GM18517 (cell line): ENCODE measurements around the gene DEPDC1B.
"Not testable (repeated sequence)": the region's sequence is repeated elsewhere in the genome, so short reads cannot be mapped to it uniquely, and the experiment has no call there.

ENCODE experiments used
- ATAC-seq: cut with Tn5 transposase; IDR thresholded peaks from one replicate; pipeline ENCODE4 v1.9.1; 2021; ENCODE audit warnings: mild to moderate bottlenecking, moderate library complexity; ENCODE audit not compliant: unreplicated experiment

DEPDC1B gene

DNA sequence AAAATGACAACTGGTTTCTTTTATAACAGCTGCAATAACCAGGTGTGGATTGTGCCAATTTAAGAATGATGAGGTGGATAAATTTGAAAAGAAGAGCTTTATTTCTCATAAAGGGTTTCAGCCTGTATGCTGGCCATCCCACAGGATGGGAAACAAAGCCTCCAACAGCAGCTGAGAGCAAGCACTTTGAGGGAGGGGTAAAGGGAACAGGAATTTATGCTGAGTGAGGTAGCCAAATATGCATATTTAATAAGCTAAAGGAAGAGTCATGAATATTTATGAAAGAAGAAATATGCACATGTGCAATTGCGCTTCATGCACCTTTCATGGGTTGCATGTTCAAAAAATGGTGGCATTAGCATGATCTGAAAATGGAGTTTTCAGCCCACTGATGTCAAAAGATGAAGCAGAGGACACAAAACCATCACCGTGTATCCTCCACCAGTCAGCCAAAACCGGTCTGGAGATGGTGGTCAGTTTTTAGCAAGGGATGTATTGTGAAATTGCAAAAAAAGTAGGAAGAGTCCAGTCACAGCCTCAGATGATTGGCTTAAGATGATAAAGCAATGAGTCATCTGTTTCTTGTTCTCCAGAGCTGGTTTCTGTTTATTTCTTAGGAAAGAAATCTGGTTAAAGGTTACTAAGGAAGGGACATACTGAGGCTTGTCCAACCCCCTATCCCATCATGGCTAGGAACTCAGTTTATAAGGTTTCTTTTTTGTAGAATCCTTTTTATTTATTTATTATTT lies 47.9 kb downstream of the DEPDC1B start:
- no peak for ATAC-seq

- peak; percentile 61 for ATAC-seq
Measured at GRCh38 chr5:60649288-60649917, 50.6 kb downstream of the DEPDC1B start.

GRCh38 chr5:60648175-60648574 lies 51.8 kb downstream of the DEPDC1B start:
- no peak for ATAC-seq

DNA sequence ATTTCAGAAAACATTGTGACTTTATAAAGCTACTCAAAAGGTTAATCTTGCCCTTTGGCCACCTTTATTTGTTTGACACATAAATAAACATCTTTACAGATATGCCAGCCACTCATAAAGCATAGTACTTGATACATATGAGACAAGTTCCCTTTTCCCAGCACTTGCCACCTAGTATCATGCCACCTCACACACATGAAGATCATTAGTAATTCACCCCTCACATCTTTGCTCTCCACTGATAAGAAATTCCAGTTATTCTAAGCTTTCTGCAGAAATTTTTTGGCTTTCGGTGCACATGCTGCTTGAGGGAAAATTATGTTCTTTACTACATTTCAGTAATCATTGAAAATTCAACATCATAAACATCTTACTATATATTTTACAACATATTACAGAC lies 59.1 kb downstream of the DEPDC1B start:
- ATAC-seq: no peak

GRCh38 chr5:60639544-60639943 lies 60.4 kb downstream of the DEPDC1B start:
- ATAC-seq: no peak

- ATAC-seq: no peak
Measured at GRCh38 chr5:60638300-60638699, 61.7 kb downstream of the DEPDC1B start.

DNA sequence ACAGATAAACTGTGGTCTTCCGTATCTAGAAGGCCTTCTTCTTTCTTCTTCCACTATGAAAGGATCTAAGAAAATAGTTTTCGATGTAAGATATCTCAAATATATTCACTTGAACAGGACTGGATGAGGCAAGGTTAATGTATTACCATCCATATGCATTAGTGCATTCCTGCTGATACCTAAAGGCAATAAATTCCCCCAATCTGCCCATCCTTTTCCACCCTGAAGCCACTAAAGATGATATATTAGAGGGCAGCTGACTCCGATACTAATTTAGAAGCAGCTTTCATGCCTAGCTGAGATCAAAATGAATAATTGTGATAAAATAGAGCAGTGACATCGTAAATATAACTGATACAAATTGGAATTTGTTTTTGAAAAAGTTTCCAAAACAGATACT lies 63.3 kb downstream of the DEPDC1B start:
- no peak for ATAC-seq

- no peak for ATAC-seq
Measured at GRCh38 chr5:60636001-60636400, 64.0 kb downstream of the DEPDC1B start.

DNA sequence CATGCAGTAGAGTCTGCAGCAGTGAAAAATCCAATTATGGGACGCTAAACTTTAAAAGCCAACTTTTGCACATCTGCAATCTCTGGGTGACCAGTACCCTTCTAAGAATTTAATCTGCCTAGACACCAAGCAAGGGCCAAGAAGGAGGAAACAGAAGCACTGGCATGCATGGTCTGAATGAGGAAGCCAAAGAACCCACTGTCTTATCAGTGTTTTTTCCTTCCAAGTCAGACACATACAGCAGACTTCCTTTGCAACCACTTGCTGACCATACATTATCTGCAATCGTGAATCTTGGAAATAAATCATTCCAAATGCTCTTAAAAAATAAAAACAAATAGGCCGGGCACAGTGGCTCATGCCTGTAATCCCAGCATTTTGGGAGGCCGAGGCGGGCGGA lies 65.9 kb downstream of the DEPDC1B start:
- ATAC-seq: no peak

DNA sequence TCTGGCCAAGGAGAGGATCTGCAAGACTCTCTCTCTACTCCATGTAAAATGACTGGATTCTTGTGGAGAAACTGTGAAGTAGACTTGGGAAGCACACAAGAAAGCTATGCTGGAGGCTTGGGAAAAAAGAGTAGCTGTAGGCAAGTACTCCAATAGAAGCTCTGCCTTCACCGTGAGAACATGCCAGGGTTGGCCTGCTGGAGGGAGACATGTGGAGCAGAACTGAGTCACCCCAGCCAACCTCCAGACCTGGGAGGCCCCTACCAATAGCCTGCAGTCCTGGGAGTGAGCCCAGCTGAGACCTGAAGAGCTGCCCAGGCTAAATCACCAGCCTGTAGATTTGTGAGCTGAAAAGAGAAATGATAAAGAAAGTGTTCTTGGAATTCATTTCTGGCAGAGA lies 66.6 kb downstream of the DEPDC1B start:
- no peak for ATAC-seq

GRCh38 chr5:60632153-60632552 lies 67.8 kb downstream of the DEPDC1B start:
- ATAC-seq: no peak

GRCh38 chr5:60630836-60631235 lies 69.1 kb downstream of the DEPDC1B start:
- no peak for ATAC-seq

- no peak for ATAC-seq
Measured at GRCh38 chr5:60630179-60630578, 69.8 kb downstream of the DEPDC1B start.

GRCh38 chr5:60624875-60625274 lies 75.1 kb downstream of the DEPDC1B start:
- not testable (repeated sequence) for ATAC-seq

- not testable (repeated sequence) for ATAC-seq
Measured at GRCh38 chr5:60620752-60621151, 79.2 kb downstream of the DEPDC1B start.

DNA sequence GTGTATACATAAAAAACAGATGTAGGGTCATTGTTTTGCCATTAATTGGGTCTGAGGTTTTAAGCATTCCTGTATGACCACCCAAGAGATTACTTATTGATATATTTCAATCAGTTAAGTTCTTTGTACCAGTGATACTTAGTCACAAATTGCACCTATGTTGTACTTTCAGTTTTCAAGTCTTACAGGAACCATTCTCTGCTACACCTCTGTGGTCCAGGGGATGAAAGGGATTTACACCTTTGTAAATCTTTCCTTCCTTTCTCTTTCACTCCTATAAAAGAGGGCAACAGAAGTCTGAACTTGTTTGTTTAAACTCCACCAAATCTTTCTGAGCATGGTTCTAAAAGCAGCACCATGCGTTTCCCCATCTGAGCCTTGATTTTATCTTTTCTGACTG lies 86.1 kb downstream of the DEPDC1B start:
- no peak for ATAC-seq

- no peak for ATAC-seq
Measured at GRCh38 chr5:60611099-60611740, 88.7 kb downstream of the DEPDC1B start.

DNA sequence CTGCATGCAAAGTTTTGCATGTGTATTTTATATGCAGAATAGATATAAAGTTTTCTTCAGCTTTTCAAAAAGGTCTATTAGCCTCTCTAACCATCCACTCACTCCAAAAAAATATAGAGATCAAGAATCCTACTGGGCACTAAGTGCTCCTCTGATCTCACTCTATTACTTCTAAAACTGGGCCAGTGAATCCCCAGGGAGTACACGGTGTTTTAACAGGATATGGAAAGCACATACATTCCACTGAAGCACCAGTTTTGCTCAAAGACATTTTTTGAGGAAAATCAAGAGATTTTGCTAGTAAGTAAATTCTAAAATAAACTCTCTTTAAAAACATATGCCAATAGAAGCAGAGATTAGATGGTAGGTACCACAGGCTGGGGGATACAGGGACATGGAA lies 95.2 kb downstream of the DEPDC1B start:
- ATAC-seq: no peak

GRCh38 chr5:60598424-60598823 lies 101.5 kb downstream of the DEPDC1B start:
- ATAC-seq: peak; percentile 66

- peak; percentile 79 for ATAC-seq
Measured at GRCh38 chr5:60597572-60598320, 102.2 kb downstream of the DEPDC1B start.

DNA sequence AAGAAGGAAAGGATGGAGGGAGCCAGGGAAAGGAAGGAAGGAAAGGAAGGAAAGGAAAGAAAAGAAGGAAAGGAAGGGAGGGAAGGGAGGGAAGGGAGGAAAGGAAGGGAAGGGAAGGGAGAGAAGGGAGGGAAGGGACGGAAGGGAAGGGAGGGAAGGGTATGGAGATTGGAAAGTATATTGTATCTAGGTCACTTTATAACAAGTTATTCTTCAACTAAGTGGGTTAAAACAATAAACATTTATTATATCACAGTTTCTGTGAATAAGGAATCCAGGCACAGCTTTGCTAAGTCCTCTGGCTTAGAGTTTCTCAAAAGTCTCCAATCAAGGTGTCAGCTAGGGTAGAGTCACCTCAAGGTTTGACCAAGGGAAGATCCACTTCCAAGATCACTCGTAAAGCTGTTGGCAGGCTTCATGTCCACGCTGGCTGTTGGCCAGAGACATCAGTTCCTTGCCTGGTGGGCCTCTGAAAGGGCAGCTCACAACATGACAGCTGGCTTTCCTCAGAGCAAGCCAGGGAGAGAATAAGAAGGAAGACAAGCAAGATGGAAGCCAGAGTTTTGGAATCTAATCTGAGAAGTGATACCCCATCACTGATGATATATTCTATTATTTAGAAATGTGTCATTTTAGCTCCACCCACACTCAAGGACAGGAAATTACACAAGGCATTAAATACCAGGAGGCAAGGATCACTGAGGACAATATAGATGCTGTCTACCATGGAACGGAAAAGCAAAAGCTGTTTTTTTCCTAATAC lies 105.1 kb downstream of the DEPDC1B start:
- ATAC-seq: no peak
